Naive thymus-derived CD4-positive, alpha-beta T cell (primary cell): ENCODE measurements around the gene CPNE8. TPM values are rescaled to one million over a fixed set of nuclear protein-coding genes. Genes with fewer than 3 reads are reported as not detected.

Experiments
- ATAC-seq: fragments of 150-1000 bp; cut with Tn5 transposase; 2 replicates; pipeline ENCODE4 v1.10.0; 2021; ENCODE audit warnings: mild to moderate bottlenecking, moderate library complexity
- CTCF ChIA-PET: fragments of 350-600 bp; sonication (Branson Sonifier 250); formaldehyde crosslinking; loops from one replicate; lab custom pipeline; 2021; ENCODE audit warnings: antibody characterized with exemption; lab: Charles Lee
- POLR2A ChIA-PET: fragments of 350-600 bp; sonication (Branson Sonifier 250); formaldehyde crosslinking; loops from one replicate; lab custom pipeline; 2021; ENCODE audit warnings: antibody characterized with exemption, inconsistent platforms; lab: Charles Lee
- DNase-seq, 9 donors: peaks; one replicate each; pipeline versions ENCODE4 v3.0.0 to v3.0.0-alpha.2; 2020 to 2022; ENCODE audit warnings: mixed read lengths in 1 of 9
- H3K27ac ChIP-seq: one replicate; pipeline ENCODE4 v1.7.0; 2013; ENCODE audit warnings: mild to moderate bottlenecking, low read depth, low read length, moderate library complexity
- H3K27me3 ChIP-seq, 2 donors: one replicate each; pipeline ENCODE4 v1.7.0; 2013; ENCODE audit warnings: low read length in 2 of 2, mild to moderate bottlenecking in 2 of 2, moderate library complexity in 2 of 2; ENCODE audit not compliant: control insufficient read depth in 2 of 2, insufficient read depth in 2 of 2
- H3K36me3 ChIP-seq, 3 experiments: 1 replicate in 2 of 3; 2 replicates in 1 of 3; pipeline ENCODE4 v1.7.0; 2013; ENCODE audit warnings: low read length in 3 of 3, mild to moderate bottlenecking in 3 of 3, moderate library complexity in 1 of 3; ENCODE audit not compliant: insufficient read depth in 3 of 3, control insufficient read depth in 2 of 3
- H3K4me1 ChIP-seq, 2 donors: one replicate each; pipeline ENCODE4 v1.7.0; 2013; ENCODE audit warnings: low read length in 2 of 2, mild to moderate bottlenecking in 2 of 2, moderate library complexity in 1 of 2; ENCODE audit not compliant: control insufficient read depth in 2 of 2, insufficient read depth in 2 of 2
- H3K4me3 ChIP-seq: 2 replicates; pipeline ENCODE4 v1.7.0; 2013; ENCODE audit warnings: mild to moderate bottlenecking, low read length
- H3K9me3 ChIP-seq, 3 experiments: 1 replicate in 2 of 3; 2 replicates in 1 of 3; pipeline ENCODE4 v1.7.0; 2013; ENCODE audit warnings: low read length in 3 of 3; ENCODE audit not compliant: control insufficient read depth in 2 of 3
- H3K27ac Mint-ChIP-seq, 9 donors: one replicate each; pipeline ENCODE4 v1.8.0; 2020 to 2022; ENCODE audit warnings: mixed read lengths in 9 of 9, mild to moderate bottlenecking in 8 of 9, moderate library complexity in 5 of 9, inconsistent platforms in 2 of 9
- H3K27me3 Mint-ChIP-seq, 5 donors: one replicate each; pipeline ENCODE4 v1.8.0; 2021 to 2022; ENCODE audit warnings: mixed read lengths in 5 of 5, mild to moderate bottlenecking in 1 of 5
- H3K36me3 Mint-ChIP-seq, 5 donors: one replicate each; pipeline ENCODE4 v1.8.0; 2020 to 2022; ENCODE audit warnings: mixed read lengths in 5 of 5, mild to moderate bottlenecking in 3 of 5, inconsistent platforms in 1 of 5
- H3K4me1 Mint-ChIP-seq, 7 donors: one replicate each; pipeline ENCODE4 v1.8.0; 2020 to 2022; ENCODE audit warnings: mixed read lengths in 7 of 7, mild to moderate bottlenecking in 3 of 7, inconsistent platforms in 1 of 7
- H3K4me3 Mint-ChIP-seq, 10 donors: one replicate each; pipeline ENCODE4 v1.8.0; 2020 to 2022; ENCODE audit warnings: mild to moderate bottlenecking in 10 of 10, mixed read lengths in 10 of 10, moderate library complexity in 6 of 10, inconsistent platforms in 2 of 10
- H3K9me3 Mint-ChIP-seq, 11 donors: one replicate each; pipeline ENCODE4 v1.8.0; 2020 to 2022; ENCODE audit warnings: mixed read lengths in 11 of 11, mild to moderate bottlenecking in 4 of 11, inconsistent platforms in 1 of 11, moderate library complexity in 1 of 11
- intact Hi-C, 2 donors: fragments of 100-400 bp; cut with micrococcal nuclease; formaldehyde crosslinking; loops; one replicate each; pipeline ENCODE4 v1.15.1; 2023
- polyA plus RNA-seq, 2 donors: library from polyadenylated mRNA; unstranded; fragments of 300-500 nt; fragmentation: Illumina TruSeq; gene quantifications; one replicate each; pipeline ENCODE4 v1.2.3, GENCODE V29; 2021
- total RNA-seq, 6 experiments: library from RNA in 5 of 6; stranded (reverse) in 5 of 6; gene quantifications; 1 replicate in 5 of 6; 2 replicates in 1 of 6; pipeline ENCODE4 v1.2.3 and lab custom pipeline; 2021 to 2026

Gene CPNE8
- total and polyA plus RNA-seq, 7 experiments from 2014 or later = 0.77 to 8.8 (median 2.8) TPM

DNA sequence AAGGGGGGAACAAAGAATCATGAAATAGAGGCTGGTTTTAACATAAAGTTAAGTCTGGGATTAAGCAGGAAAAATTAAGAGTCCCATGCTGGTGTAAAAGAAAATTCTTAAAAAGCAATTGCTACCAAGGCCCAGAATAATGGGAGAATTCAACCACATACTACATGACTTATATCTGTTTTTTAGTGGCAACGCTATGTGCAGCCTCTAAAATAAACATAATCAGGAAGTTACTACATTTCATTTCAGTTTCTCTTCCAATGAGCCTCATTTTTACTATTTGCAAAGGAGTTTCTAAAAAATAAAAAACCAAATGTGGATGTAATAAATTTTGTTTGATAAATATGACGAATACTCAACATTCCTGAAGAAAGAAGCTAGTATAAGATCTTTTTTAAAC, 58.1 kb downstream of the CPNE8 start:
- no peak overlapping the region for H3K4me3 Mint-ChIP-seq
- no peaks in the 10 kb centered on the region for H3K27me3 ChIP-seq
- ATAC-seq (no peak), DNase-seq (no peak)
- H3K4me3 ChIP-seq = no peak overlapping the region
- H3K9me3 ChIP-seq = no peaks in the 10 kb centered on the region
- no peaks in the 10 kb centered on the region for H3K36me3 ChIP-seq
- H3K9me3 Mint-ChIP-seq = peaks cover 0 to 4% (median 0%) of the 10 kb centered on the region in 11 donors
- POLR2A ChIA-PET = no interaction called here
- no peaks in the 10 kb centered on the region for H3K27me3 Mint-ChIP-seq
- H3K27ac ChIP-seq = no peak overlapping the region
- no peaks in the 10 kb centered on the region for H3K4me1 ChIP-seq
- peaks cover 0 to 7% (median 4%) of the 10 kb centered on the region in 5 donors for H3K36me3 Mint-ChIP-seq
- peaks cover 0 to 1% (median 0%) of the 10 kb centered on the region in 7 donors for H3K4me1 Mint-ChIP-seq
- intact Hi-C loops = no loop called here
- no peak overlapping the region for H3K27ac Mint-ChIP-seq
- CTCF ChIA-PET = no interaction called here

DNA sequence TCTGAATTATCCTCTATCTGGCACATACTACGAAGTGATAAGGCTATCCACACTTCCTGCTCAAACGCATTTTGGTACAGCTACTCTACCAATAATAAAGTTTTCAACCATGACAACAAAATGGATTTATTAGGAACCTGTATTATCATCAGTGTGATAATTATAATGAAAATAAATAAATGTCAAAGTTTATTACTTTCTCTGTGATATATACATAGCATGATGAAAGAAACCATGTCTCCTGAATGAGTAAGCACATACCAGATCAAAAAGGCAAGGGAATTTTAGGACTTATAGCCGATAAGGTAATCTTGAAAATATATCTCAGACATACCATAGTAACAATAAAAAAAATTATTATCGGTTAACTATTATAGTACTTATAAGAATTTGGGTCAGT, 61.1 kb downstream of the CPNE8 start:
- no peaks in the 10 kb centered on the region for H3K9me3 ChIP-seq
- H3K27me3 ChIP-seq = no peaks in the 10 kb centered on the region
- H3K27ac Mint-ChIP-seq = no peak overlapping the region
- intact Hi-C loops = no loop called here
- no peak overlapping the region for H3K4me3 ChIP-seq
- no peaks in the 10 kb centered on the region for H3K4me1 Mint-ChIP-seq
- H3K36me3 ChIP-seq = no peaks in the 10 kb centered on the region
- DNase-seq (no peak), ATAC-seq (no peak)
- H3K27me3 Mint-ChIP-seq = no peaks in the 10 kb centered on the region
- H3K9me3 Mint-ChIP-seq = no peaks in the 10 kb centered on the region
- no peak overlapping the region for H3K27ac ChIP-seq
- no peaks in the 10 kb centered on the region for H3K4me1 ChIP-seq
- ChIA-PET POLR2A (no interaction called here), CTCF (interaction anchor here (0.6 kb wide), 1 partner anchor 23 kb away, joined by 3 read pairs; no protein-coding TSS in a partner anchor)
- no peak overlapping the region for H3K4me3 Mint-ChIP-seq
- H3K36me3 Mint-ChIP-seq = no peaks in the 10 kb centered on the region

DNA sequence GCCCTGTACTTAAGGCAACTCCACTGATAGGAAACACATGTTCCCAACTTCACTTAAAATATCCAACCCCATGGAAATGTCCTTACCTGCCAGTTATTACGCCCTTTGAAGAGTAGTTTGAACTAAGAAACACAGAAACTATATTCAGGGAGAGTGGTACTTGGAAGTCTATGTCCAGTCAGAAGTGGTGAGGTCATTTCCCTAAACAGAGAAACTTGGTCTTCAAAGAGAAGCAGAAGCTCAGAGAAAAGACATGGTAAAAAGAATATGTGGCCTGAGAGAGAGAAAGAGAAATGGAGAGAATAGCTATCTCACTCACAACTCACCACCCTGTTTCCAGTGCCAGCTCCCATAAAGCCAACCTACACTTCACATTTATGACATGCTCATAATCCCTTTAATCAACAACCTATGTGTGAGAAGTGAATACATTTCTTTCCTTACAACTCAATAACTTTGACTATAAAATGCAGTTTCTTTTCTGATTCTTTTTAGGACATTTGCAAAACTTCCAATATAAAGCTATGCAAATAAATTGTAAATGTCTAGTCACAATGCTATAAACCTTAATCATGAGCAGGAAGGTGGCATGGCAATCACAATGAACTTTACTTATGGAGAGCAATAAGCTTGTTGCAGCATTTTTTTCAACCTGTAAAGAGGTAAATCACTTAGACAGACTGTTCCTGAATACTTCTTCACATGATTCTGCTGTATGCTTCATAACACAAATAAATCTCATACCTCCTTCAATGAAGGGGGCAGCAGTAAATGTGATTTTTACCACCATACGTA, 67.1 kb downstream of the CPNE8 start:
- H3K27ac Mint-ChIP-seq = no peak overlapping the region
- no peak overlapping the region for H3K4me3 Mint-ChIP-seq
- no peaks in the 10 kb centered on the region for H3K9me3 ChIP-seq
- peaks cover 0 to 8% (median 5%) of the 10 kb centered on the region in 5 donors for H3K36me3 Mint-ChIP-seq
- DNase-seq (no peak), ATAC-seq (no peak)
- H3K27me3 ChIP-seq = no peaks in the 10 kb centered on the region
- H3K36me3 ChIP-seq = no peaks in the 10 kb centered on the region
- H3K27ac ChIP-seq = no peak overlapping the region
- H3K4me1 Mint-ChIP-seq = no peaks in the 10 kb centered on the region
- ChIA-PET CTCF (no interaction called here), POLR2A (no interaction called here)
- intact Hi-C loops = no loop called here
- H3K9me3 Mint-ChIP-seq = peaks cover 0 to 8% (median 0%) of the 10 kb centered on the region in 11 donors
- no peaks in the 10 kb centered on the region for H3K27me3 Mint-ChIP-seq
- H3K4me1 ChIP-seq = no peaks in the 10 kb centered on the region
- no peak overlapping the region for H3K4me3 ChIP-seq

DNA sequence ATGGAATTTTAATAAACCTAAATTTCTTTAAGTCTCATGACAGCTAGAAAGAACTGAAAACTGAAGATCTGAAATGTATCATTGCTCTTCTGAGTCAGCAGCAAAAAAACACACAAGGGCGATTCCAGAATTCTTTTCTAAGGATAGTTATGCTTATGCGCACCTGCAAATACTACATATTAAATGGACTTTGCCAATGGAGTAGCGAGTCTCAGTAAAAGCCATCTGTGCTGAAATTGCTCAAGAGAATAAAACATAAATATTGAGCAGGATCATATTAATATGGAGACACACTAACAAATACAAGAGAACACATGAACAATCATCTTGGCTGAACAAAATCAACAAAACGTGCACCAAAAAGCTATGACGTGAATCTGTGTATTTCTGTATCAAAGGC, 73.7 kb downstream of the CPNE8 start:
- no peak overlapping the region for H3K27ac Mint-ChIP-seq
- H3K27ac ChIP-seq = no peak overlapping the region
- H3K9me3 ChIP-seq = no peaks in the 10 kb centered on the region
- ATAC-seq (no peak), DNase-seq (no peak)
- no peak overlapping the region for H3K4me3 ChIP-seq
- no peaks in the 10 kb centered on the region for H3K36me3 ChIP-seq
- no peaks in the 10 kb centered on the region for H3K4me1 ChIP-seq
- no peaks in the 10 kb centered on the region for H3K27me3 Mint-ChIP-seq
- peaks cover 0 to 8% (median 0%) of the 10 kb centered on the region in 11 donors for H3K9me3 Mint-ChIP-seq
- peaks cover 0 to 15% (median 8%) of the 10 kb centered on the region in 5 donors for H3K36me3 Mint-ChIP-seq
- no peak overlapping the region for H3K4me3 Mint-ChIP-seq
- POLR2A ChIA-PET = no interaction called here
- CTCF ChIA-PET = no interaction called here
- no peaks in the 10 kb centered on the region for H3K4me1 Mint-ChIP-seq
- intact Hi-C loops = no loop called here
- no peaks in the 10 kb centered on the region for H3K27me3 ChIP-seq

DNA sequence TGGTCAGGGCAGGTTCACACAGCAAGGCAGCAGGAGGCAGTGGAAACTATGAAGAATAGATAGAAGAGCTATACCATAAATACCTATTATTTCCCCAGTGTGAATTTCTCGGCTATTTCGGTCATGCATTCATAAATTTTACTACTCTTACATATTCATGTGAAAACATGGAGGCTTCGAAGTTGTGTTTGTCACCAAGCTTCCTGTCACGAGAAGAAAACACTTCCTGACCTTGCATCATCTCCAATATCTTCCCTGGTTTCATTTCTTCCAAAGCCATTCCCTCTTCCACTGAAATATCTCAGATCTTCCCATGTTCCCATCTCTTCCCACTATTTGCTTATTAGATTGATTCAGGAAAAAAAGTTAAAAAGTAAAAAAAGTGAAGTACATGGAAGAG, 80.4 kb downstream of the CPNE8 start:
- Mint-ChIP-seq H3K4me3 (no peak overlapping the region), H3K9me3 (peaks cover 0 to 2% (median 0%) of the 10 kb centered on the region in 11 donors), H3K27me3 (no peaks in the 10 kb centered on the region), H3K36me3 (peaks cover 0 to 13% (median 8%) of the 10 kb centered on the region in 5 donors), H3K4me1 (peaks cover 0 to 1% (median 0%) of the 10 kb centered on the region in 7 donors), H3K27ac (no peak overlapping the region)
- no peaks in the 10 kb centered on the region for H3K9me3 ChIP-seq
- no peak for ATAC-seq
- H3K27me3 ChIP-seq = no peaks in the 10 kb centered on the region
- H3K4me1 ChIP-seq = no peaks in the 10 kb centered on the region
- intact Hi-C loops = no loop called here
- ChIA-PET POLR2A (no interaction called here), CTCF (no interaction called here)
- H3K4me3 ChIP-seq = no peak overlapping the region
- no peaks in the 10 kb centered on the region for H3K36me3 ChIP-seq
- DNase-seq = no peak
- H3K27ac ChIP-seq = no peak overlapping the region

DNA sequence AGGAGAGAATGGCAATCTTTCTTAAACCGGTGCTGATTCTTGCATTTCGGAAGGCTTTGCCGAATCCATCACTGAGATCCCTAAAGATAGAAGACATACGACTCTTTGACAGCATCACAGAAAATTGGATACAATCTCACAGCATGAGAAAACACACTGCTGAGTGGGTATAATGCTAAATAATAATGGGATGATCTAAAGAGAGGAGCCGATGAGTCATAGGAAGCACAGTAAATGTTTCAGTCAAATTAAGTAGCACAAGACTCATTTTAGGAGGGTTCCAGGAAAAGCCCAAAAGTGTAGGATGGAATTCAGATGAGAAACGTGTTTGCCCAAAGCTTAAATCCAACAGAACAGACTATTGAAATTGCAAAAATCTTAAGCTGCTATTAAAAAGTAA, 81.7 kb downstream of the CPNE8 start:
- H3K27me3 Mint-ChIP-seq = no peaks in the 10 kb centered on the region
- Histone ChIP-seq H3K4me3 (no peak overlapping the region), H3K4me1 (no peaks in the 10 kb centered on the region), H3K27ac (no peak overlapping the region), H3K9me3 (no peaks in the 10 kb centered on the region), H3K27me3 (no peaks in the 10 kb centered on the region), H3K36me3 (no peaks in the 10 kb centered on the region)
- ATAC-seq = no peak
- H3K9me3 Mint-ChIP-seq = peaks cover 0 to 2% (median 0%) of the 10 kb centered on the region in 11 donors
- H3K27ac Mint-ChIP-seq = no peak overlapping the region
- POLR2A ChIA-PET = no interaction called here
- intact Hi-C loops = no loop called here
- peaks cover 0 to 11% (median 9%) of the 10 kb centered on the region in 5 donors for H3K36me3 Mint-ChIP-seq
- DNase-seq = no peak
- H3K4me3 Mint-ChIP-seq = no peak overlapping the region
- CTCF ChIA-PET = no interaction called here
- H3K4me1 Mint-ChIP-seq = peaks cover 0 to 1% (median 0%) of the 10 kb centered on the region in 7 donors

DNA sequence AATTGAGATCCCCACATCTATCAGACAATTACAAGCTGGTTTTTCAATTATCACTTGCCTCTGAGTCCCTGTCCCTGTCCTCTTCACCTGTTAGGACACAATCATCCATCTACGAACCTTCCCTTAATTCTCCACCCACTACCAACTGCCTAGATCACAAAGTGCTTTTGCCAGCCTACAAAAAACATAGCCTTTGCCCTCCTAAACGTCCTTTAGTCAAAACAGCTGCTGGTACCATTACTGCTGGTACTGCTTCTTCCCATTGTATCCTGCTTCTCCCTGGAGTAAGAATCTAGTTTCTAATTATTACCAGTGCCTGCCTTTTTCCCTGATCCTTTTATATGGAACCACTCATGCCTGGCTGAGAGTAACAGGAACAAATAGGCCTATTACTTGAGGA, 82.1 kb downstream of the CPNE8 start:
- Mint-ChIP-seq H3K4me3 (no peak overlapping the region), H3K9me3 (peaks cover 0 to 2% (median 0%) of the 10 kb centered on the region in 11 donors), H3K27me3 (no peaks in the 10 kb centered on the region), H3K27ac (no peak overlapping the region), H3K4me1 (peaks cover 0 to 1% (median 0%) of the 10 kb centered on the region in 7 donors), H3K36me3 (peaks cover 0 to 11% (median 9%) of the 10 kb centered on the region in 5 donors)
- POLR2A ChIA-PET = no interaction called here
- Histone ChIP-seq H3K4me3 (no peak overlapping the region), H3K9me3 (no peaks in the 10 kb centered on the region), H3K27me3 (no peaks in the 10 kb centered on the region), H3K36me3 (no peaks in the 10 kb centered on the region), H3K4me1 (no peaks in the 10 kb centered on the region), H3K27ac (no peak overlapping the region)
- ATAC-seq = no peak
- CTCF ChIA-PET = no interaction called here
- intact Hi-C loops = no loop called here
- DNase-seq = no peak
